ENCODE results near the gene POLD1.

- TF ChIP-seq CTCF (IDR thresholded peaks at IDR 0.05) (no peak), POLR2A (IDR thresholded peaks at IDR 0.05) (no peak), EP300 (IDR thresholded peaks at IDR 0.05) (no peak), POLR2AphosphoS5 (IDR thresholded peaks at IDR 0.05) (no peak)
Observed at GRCh38 chr19:50464348-50464747, 80.2 kb downstream of the POLD1 start.

All from gastroesophageal sphincter (tissue), 3 donors.